ENCODE data around the gene CD53.
"Not testable (repeated sequence)": the region's sequence is repeated elsewhere in the genome, so short reads cannot be mapped to it uniquely, and the experiment has no call there.

Gene CD53

GRCh38 chr1:110915804-110916203 is 42.9 kb downstream of the CD53 start:
- DNase-seq (ENCODE audit: low spot score in 2 of 2): no peak
- Histone ChIP-seq H3K4me1 (no peaks in the 10 kb centered on the region), H3K9me3 (no peaks in the 10 kb centered on the region), H3K27me3 (ENCODE audit: low read depth) (no peaks in the 10 kb centered on the region), H3K36me3 (replicated peaks) (no peaks in the 10 kb centered on the region), H3K4me3 (no peak overlapping the region)
- in situ Hi-C loops (cut with MboI; ENCODE audit: low sequenced_read_pairs): no loop called here

- Histone ChIP-seq H3K36me3 (replicated peaks) (no peaks in the 10 kb centered on the region), H3K4me3 (no peak overlapping the region), H3K9me3 (no peaks in the 10 kb centered on the region), H3K4me1 (no peaks in the 10 kb centered on the region), H3K27me3 (ENCODE audit: low read depth) (no peaks in the 10 kb centered on the region)
- in situ Hi-C loops (cut with MboI; ENCODE audit: low sequenced_read_pairs): no loop called here
- no peak for DNase-seq (ENCODE audit: low spot score in 2 of 2)
Measured at GRCh38 chr1:110916274-110916668, 43.3 kb downstream of the CD53 start.

- Histone ChIP-seq H3K4me1 (no peaks in the 10 kb centered on the region), H3K9me3 (no peaks in the 10 kb centered on the region), H3K4me3 (no peak overlapping the region), H3K36me3 (replicated peaks) (no peaks in the 10 kb centered on the region), H3K27me3 (ENCODE audit: low read depth) (no peaks in the 10 kb centered on the region)
- DNase-seq (ENCODE audit: low spot score in 2 of 2): no peak
- in situ Hi-C loops (cut with MboI; ENCODE audit: low sequenced_read_pairs): no loop called here
Measured at GRCh38 chr1:110916669-110917306, 43.8 kb downstream of the CD53 start.

- no peak for DNase-seq (ENCODE audit: low spot score in 2 of 2)
- Histone ChIP-seq H3K4me1 (no peaks in the 10 kb centered on the region), H3K4me3 (no peak overlapping the region), H3K27me3 (ENCODE audit: low read depth) (no peaks in the 10 kb centered on the region), H3K36me3 (replicated peaks) (no peaks in the 10 kb centered on the region), H3K9me3 (no peaks in the 10 kb centered on the region)
- in situ Hi-C loops (cut with MboI; ENCODE audit: low sequenced_read_pairs): no loop called here
Measured at GRCh38 chr1:110918016-110918415, 45.1 kb downstream of the CD53 start.

- H3K9me3 ChIP-seq: no peaks in the 10 kb centered on the region
- no peaks in the 10 kb centered on the region for H3K36me3 ChIP-seq (replicated peaks)
- no peaks in the 10 kb centered on the region for H3K4me1 ChIP-seq
- H3K27me3 ChIP-seq (ENCODE audit: low read depth): no peaks in the 10 kb centered on the region
- DNase-seq (ENCODE audit: low spot score in 2 of 2): no peak
- no peak overlapping the region for H3K4me3 ChIP-seq
- in situ Hi-C loops (cut with MboI; ENCODE audit: low sequenced_read_pairs): no loop called here
Measured at GRCh38 chr1:110921953-110922352, 49.0 kb downstream of the CD53 start.

- DNase-seq (ENCODE audit: low spot score in 2 of 2): no peak
- H3K4me3 ChIP-seq: no peak overlapping the region
- no peaks in the 10 kb centered on the region for H3K4me1 ChIP-seq
- no peaks in the 10 kb centered on the region for H3K27me3 ChIP-seq (ENCODE audit: low read depth)
- in situ Hi-C loops (cut with MboI; ENCODE audit: low sequenced_read_pairs): no loop called here
- H3K36me3 ChIP-seq (replicated peaks): no peaks in the 10 kb centered on the region
- no peaks in the 10 kb centered on the region for H3K9me3 ChIP-seq
Measured at GRCh38 chr1:110927484-110928075, 54.6 kb downstream of the CD53 start.

GRCh38 chr1:110928191-110928590 is 55.2 kb downstream of the CD53 start:
- no peak overlapping the region for H3K4me3 ChIP-seq
- H3K4me1 ChIP-seq: no peaks in the 10 kb centered on the region
- in situ Hi-C loops (cut with MboI; ENCODE audit: low sequenced_read_pairs): no loop called here
- no peaks in the 10 kb centered on the region for H3K36me3 ChIP-seq (replicated peaks)
- no peak for DNase-seq (ENCODE audit: low spot score in 2 of 2)
- H3K27me3 ChIP-seq (ENCODE audit: low read depth): no peaks in the 10 kb centered on the region
- H3K9me3 ChIP-seq: no peaks in the 10 kb centered on the region

GRCh38 chr1:110928904-110929303 is 56.0 kb downstream of the CD53 start:
- H3K36me3 ChIP-seq (replicated peaks): no peaks in the 10 kb centered on the region
- no peak for DNase-seq (ENCODE audit: low spot score in 2 of 2)
- in situ Hi-C loops (cut with MboI; ENCODE audit: low sequenced_read_pairs): no loop called here
- H3K4me3 ChIP-seq: no peak overlapping the region
- no peaks in the 10 kb centered on the region for H3K9me3 ChIP-seq
- H3K4me1 ChIP-seq: no peaks in the 10 kb centered on the region
- no peaks in the 10 kb centered on the region for H3K27me3 ChIP-seq (ENCODE audit: low read depth)

- H3K27me3 ChIP-seq (ENCODE audit: low read depth); H3K4me1 ChIP-seq; in situ Hi-C loops (cut with MboI; ENCODE audit: low sequenced_read_pairs); H3K4me3 ChIP-seq; DNase-seq (ENCODE audit: low spot score in 2 of 2); H3K36me3 ChIP-seq (replicated peaks); H3K9me3 ChIP-seq: not testable (repeated sequence)
Measured at GRCh38 chr1:110931097-110931496, 58.1 kb downstream of the CD53 start.

GRCh38 chr1:110936567-110936966 is 63.6 kb downstream of the CD53 start:
- no peaks in the 10 kb centered on the region for H3K9me3 ChIP-seq
- no peaks in the 10 kb centered on the region for H3K36me3 ChIP-seq (replicated peaks)
- no peaks in the 10 kb centered on the region for H3K27me3 ChIP-seq (ENCODE audit: low read depth)
- H3K4me1 ChIP-seq: no peaks in the 10 kb centered on the region
- in situ Hi-C loops (cut with MboI; ENCODE audit: low sequenced_read_pairs): no loop called here
- no peak for DNase-seq (ENCODE audit: low spot score in 2 of 2)
- no peak overlapping the region for H3K4me3 ChIP-seq

GRCh38 chr1:110944806-110945205 is 71.9 kb downstream of the CD53 start:
- Histone ChIP-seq H3K36me3 (replicated peaks) (peaks cover 6% of the 10 kb centered on the region; the same call in 1 of the 2 replicates), H3K27me3 (ENCODE audit: low read depth) (no peaks in the 10 kb centered on the region), H3K4me1 (no peaks in the 10 kb centered on the region), H3K9me3 (no peaks in the 10 kb centered on the region), H3K4me3 (no peak overlapping the region)
- no peak for DNase-seq (ENCODE audit: low spot score in 2 of 2)
- in situ Hi-C loops (cut with MboI; ENCODE audit: low sequenced_read_pairs): no loop called here

- Histone ChIP-seq H3K4me1 (no peaks in the 10 kb centered on the region), H3K4me3 (no peak overlapping the region), H3K9me3 (no peaks in the 10 kb centered on the region), H3K27me3 (ENCODE audit: low read depth) (no peaks in the 10 kb centered on the region), H3K36me3 (replicated peaks) (peaks cover 13% of the 10 kb centered on the region; the same call in 1 of the 2 replicates)
- in situ Hi-C loops (cut with MboI; ENCODE audit: low sequenced_read_pairs): no loop called here
- DNase-seq (ENCODE audit: low spot score in 2 of 2): no peak
Measured at GRCh38 chr1:110945626-110946025, 72.7 kb downstream of the CD53 start.

GRCh38 chr1:110948038-110948810 is 75.3 kb downstream of the CD53 start:
- in situ Hi-C loops (cut with MboI; ENCODE audit: low sequenced_read_pairs): no loop called here
- no peak overlapping the region for H3K4me3 ChIP-seq
- H3K9me3 ChIP-seq: no peaks in the 10 kb centered on the region
- H3K4me1 ChIP-seq: no peaks in the 10 kb centered on the region
- H3K36me3 ChIP-seq (replicated peaks): peaks cover 17% of the 10 kb centered on the region
- DNase-seq (ENCODE audit: low spot score in 2 of 2): no peak
- H3K27me3 ChIP-seq (ENCODE audit: low read depth): no peaks in the 10 kb centered on the region
